HG02943 (cell line): Measurements from ENCODE around the gene GNG2.

Experiments used
- ATAC-seq: cut with Tn5 transposase; IDR thresholded peaks from one replicate; pipeline ENCODE4 v1.9.1; 2021; ENCODE audit warnings: mild to moderate bottlenecking, low read depth, moderate library complexity; ENCODE audit not compliant: unreplicated experiment

The GNG2 gene

GRCh38 chr14:52015411-52016030 is 155.1 kb downstream of the GNG2 start:
- no peak for ATAC-seq

- no peak for ATAC-seq
These were observed 157.8 kb downstream of the GNG2 start for GRCh38 chr14:52018252-52018651.

GRCh38 chr14:52018970-52019369 is 158.6 kb downstream of the GNG2 start:
- no peak for ATAC-seq
